Vagina (tissue), 2 donors: ENCODE measurements around the gene TTLL5.

ENCODE experiments used
- POLR2AphosphoS5 ChIP-seq, 2 donors: sonication (generic); formaldehyde crosslinking; IDR thresholded peaks; one replicate each; pipeline ENCODE4 v1.9.0; 2017; ENCODE audit warnings: antibody characterized with exemption in 2 of 2, mild to moderate bottlenecking in 2 of 2, low read depth in 1 of 2; ENCODE audit not compliant: insufficient read depth in 1 of 2
- TF ChIP-seq, protein P1 (sequence below), 3 experiments: fragments of 450-650 bp in 2 of 3; fragments of 200-600 bp in 1 of 3; sonication (generic) in 1 of 3; IDR thresholded peaks; one replicate each; pipeline ENCODE4 v1.5.1; 2017 to 2019; ENCODE audit warnings: antibody characterized with exemption in 3 of 3, mild to moderate bottlenecking in 2 of 3, moderate library complexity in 2 of 3

DNA sequence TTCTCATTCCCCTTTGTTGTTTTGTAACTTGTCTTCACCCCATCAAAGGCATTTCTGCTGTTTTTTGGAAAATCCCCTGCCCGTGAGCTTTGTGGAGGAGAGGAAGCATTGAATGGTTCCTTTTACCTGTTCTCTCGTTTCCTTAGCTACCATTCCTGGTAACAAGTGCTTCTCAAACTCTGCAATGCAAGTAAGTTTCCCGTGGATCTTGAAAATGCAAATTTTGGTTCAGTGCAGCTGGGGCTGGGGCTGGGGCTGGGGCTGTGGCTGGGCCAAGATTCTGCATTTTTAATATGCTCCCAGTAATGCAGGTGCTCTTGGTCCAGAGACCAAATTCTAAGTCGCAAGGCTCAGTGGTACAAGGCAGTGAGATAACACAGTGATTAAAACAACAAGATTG lies 151.6 kb downstream of the TTLL5 start:
- TF ChIP-seq, protein P1, sequence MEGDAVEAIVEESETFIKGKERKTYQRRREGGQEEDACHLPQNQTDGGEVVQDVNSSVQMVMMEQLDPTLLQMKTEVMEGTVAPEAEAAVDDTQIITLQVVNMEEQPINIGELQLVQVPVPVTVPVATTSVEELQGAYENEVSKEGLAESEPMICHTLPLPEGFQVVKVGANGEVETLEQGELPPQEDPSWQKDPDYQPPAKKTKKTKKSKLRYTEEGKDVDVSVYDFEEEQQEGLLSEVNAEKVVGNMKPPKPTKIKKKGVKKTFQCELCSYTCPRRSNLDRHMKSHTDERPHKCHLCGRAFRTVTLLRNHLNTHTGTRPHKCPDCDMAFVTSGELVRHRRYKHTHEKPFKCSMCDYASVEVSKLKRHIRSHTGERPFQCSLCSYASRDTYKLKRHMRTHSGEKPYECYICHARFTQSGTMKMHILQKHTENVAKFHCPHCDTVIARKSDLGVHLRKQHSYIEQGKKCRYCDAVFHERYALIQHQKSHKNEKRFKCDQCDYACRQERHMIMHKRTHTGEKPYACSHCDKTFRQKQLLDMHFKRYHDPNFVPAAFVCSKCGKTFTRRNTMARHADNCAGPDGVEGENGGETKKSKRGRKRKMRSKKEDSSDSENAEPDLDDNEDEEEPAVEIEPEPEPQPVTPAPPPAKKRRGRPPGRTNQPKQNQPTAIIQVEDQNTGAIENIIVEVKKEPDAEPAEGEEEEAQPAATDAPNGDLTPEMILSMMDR (IDR thresholded peaks at IDR 0.05) = no peak
- TF ChIP-seq POLR2AphosphoS5 (IDR thresholded peaks at IDR 0.05; ENCODE audit: insufficient read depth in 1 of 2, low read depth in 1 of 2) = no peak
